Stomach (tissue), 4 donors: ENCODE measurements around the gene TAB2.

Source experiments
- CTCF ChIP-seq, 7 experiments: fragments of 450-650 bp in 4 of 7; fragments of 200-600 bp in 3 of 7; sonication (generic) in 3 of 7; IDR thresholded peaks; one replicate each; pipeline ENCODE4 v1.5.1; 2016 to 2019; ENCODE audit warnings: antibody characterized with exemption in 7 of 7, control low read depth in 2 of 7, mild to moderate bottlenecking in 1 of 7
- POLR2A ChIP-seq, 4 donors: fragments of 450-650 bp; IDR thresholded peaks; one replicate each; pipeline ENCODE4 v1.6.1; 2016; ENCODE audit warnings: antibody characterized with exemption in 4 of 4, control low read depth in 2 of 4, mild to moderate bottlenecking in 1 of 4, moderate library complexity in 1 of 4
- POLR2AphosphoS5 ChIP-seq, 3 donors: sonication (generic); formaldehyde crosslinking; IDR thresholded peaks; one replicate each; pipeline ENCODE4 v1.6.1; 2016; ENCODE audit warnings: antibody characterized with exemption in 3 of 3

DNA sequence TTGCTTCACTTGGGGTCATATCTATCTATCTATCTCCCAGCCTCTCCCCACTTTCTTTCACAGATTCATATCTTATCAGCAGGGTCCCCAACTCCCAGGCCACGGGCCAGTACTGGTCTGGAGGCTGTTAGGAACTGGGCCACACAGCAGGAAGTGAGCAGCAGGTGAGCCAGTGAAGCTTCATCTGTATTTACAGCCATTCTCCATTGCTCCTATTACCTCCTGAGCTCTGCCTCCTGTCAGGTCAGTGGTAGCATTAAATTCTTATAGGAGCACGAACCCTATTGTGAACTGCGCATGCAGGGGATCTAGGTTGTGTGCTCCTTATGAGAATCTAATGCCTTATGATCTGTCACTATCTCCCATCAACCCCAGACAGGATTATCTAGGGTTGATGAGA, 14.8 kb upstream of the TAB2 start:
- TF ChIP-seq POLR2AphosphoS5 (IDR thresholded peaks at IDR 0.05): no peak
- TF ChIP-seq CTCF (IDR thresholded peaks at IDR 0.05): no peak
- no peak for TF ChIP-seq POLR2A (IDR thresholded peaks at IDR 0.05)
